HepG2 (cell line): ENCODE measurements around the gene CARD9. TPM values are rescaled to one million over a fixed set of nuclear protein-coding genes. Genes with fewer than 3 reads are reported as not detected.

ENCODE experiments used
- ATAC-seq: fragments of 200-7000 bp; cut with Tn5 transposase; 3 replicates; pipeline ENCODE4 v1.9.1; 2020; ENCODE audit warnings: mild to moderate bottlenecking, moderate library complexity
- BruUV-seq: library from RNA; stranded (reverse); fragments of 400-500 nt; replicated peaks from 2 replicates; lab custom pipeline; 2021; lab: Mats Ljungman, UMichigan
- CTCF ChIA-PET: fragments of 300-600 bp; formaldehyde crosslinking; extraction: SDS; loops from one replicate; lab custom pipeline; 2021; ENCODE audit warnings: low total read pairs, inconsistent platforms, low intra/inter-chr PET ratio; lab: Yijun Ruan, JAX
- POLR2A ChIA-PET: fragments of 350-600 bp; sonication (Branson Sonifier 250); formaldehyde crosslinking; loops from one replicate; lab custom pipeline; 2020; ENCODE audit warnings: antibody characterized with exemption, inconsistent platforms; lab: Yijun Ruan, JAX
- DNase-seq: peaks from one replicate; pipeline ENCODE4 v3.0.0-alpha.2; 2015; ENCODE audit warnings: low spot score
- FAIRE-seq: peaks from 3 replicates; lab custom pipeline; 2011; peaks lifted over from hg19 to GRCh38; lab: Jason Lieb, UNC
- H2AFZ ChIP-seq: one replicate; pipeline ENCODE4 v1.6.1; 2011; ENCODE audit warnings: low read length, inconsistent platforms
- H3K27ac ChIP-seq: fragments of 300-600 bp; 3 replicates; pipeline ENCODE4 v1.8.0; 2011; ENCODE audit warnings: mixed run types, mild to moderate bottlenecking, mixed read lengths, low read length, inconsistent platforms; ENCODE audit not compliant: insufficient read depth; ENCODE audit errors: extremely low read length
- H3K27me3 ChIP-seq, 2 experiments: fragments of 200-600 bp in 1 of 2; 2 replicates in 1 of 2; 3 replicates in 1 of 2; pipeline versions ENCODE4 v1.6.0 to v1.8.0; 2011; ENCODE audit warnings: low read length in 2 of 2, mild to moderate bottlenecking in 2 of 2, moderate library complexity in 2 of 2, inconsistent platforms in 1 of 2; ENCODE audit not compliant: insufficient read depth in 2 of 2, control insufficient read depth in 1 of 2
- H3K36me3 ChIP-seq, 2 experiments: fragments of 200-600 bp in 1 of 2; replicated peaks in 1 of 2; 2 replicates in 1 of 2; 3 replicates in 1 of 2; pipeline versions ENCODE4 v1.5.1 to v1.8.0; 2011; ENCODE audit warnings: low read length in 2 of 2, inconsistent platforms in 1 of 2; ENCODE audit not compliant: insufficient read depth in 2 of 2, control insufficient read depth in 1 of 2
- H3K4me1 ChIP-seq: 2 replicates; pipeline ENCODE4 v1.5.1; 2012; ENCODE audit warnings: low read length, inconsistent platforms; ENCODE audit not compliant: insufficient read depth
- H3K4me2 ChIP-seq: 2 replicates; pipeline ENCODE4 v1.6.0; 2011; ENCODE audit warnings: low read depth, low read length, inconsistent platforms
- H3K4me3 ChIP-seq, 3 experiments: fragments of 200-600 bp in 1 of 3; sonication (generic), shearing (Covaris generic) in 1 of 3; replicated peaks in 1 of 3; 2 replicates each; pipeline ENCODE4 v1.5.1; 2011 to 2016; ENCODE audit warnings: low read length in 3 of 3, inconsistent platforms in 2 of 3, low read depth in 2 of 3, mild to moderate bottlenecking in 2 of 3, control low read depth in 1 of 3, mixed read lengths in 1 of 3; ENCODE audit not compliant: insufficient read depth in 1 of 3
- H3K79me2 ChIP-seq: one replicate; pipeline ENCODE4 v1.6.1; 2011; ENCODE audit warnings: low read length, inconsistent platforms; ENCODE audit not compliant: insufficient read depth
- H3K9ac ChIP-seq: 2 replicates; pipeline ENCODE4 v1.6.0; 2011; ENCODE audit warnings: mild to moderate bottlenecking, low read depth, low read length, inconsistent platforms; ENCODE audit not compliant: insufficient read depth
- H3K9me3 ChIP-seq: 2 replicates; pipeline ENCODE4 v1.5.1; 2012; ENCODE audit warnings: mild to moderate bottlenecking, low read length
- H4K20me1 ChIP-seq: 2 replicates; pipeline ENCODE4 v1.6.0; 2011; ENCODE audit warnings: inconsistent platforms, mild to moderate bottlenecking, low read length, moderate library complexity; ENCODE audit not compliant: insufficient read depth
- GABPB1 ChIP-seq: IDR thresholded peaks from 2 replicates; pipeline ENCODE4 v1.6.1; 2016; ENCODE audit warnings: mild to moderate bottlenecking, missing genetic modification reagents, moderate library complexity, missing compliant biosample characterization
- NCOA2 ChIP-seq: sonication (generic); formaldehyde crosslinking; IDR thresholded peaks from 2 replicates; pipeline ENCODE4 v1.8.0; 2022; ENCODE audit warnings: inconsistent platforms
- RAD21 ChIP-seq: fragments of 450-650 bp; formaldehyde crosslinking; IDR thresholded peaks from 2 replicates; pipeline ENCODE4 v1.5.0; 2020; ENCODE audit warnings: mild to moderate bottlenecking
- RBAK ChIP-seq: sonication (generic); formaldehyde crosslinking; IDR thresholded peaks from 2 replicates; pipeline ENCODE4 v1.5.1; 2020; ENCODE audit warnings: mild to moderate bottlenecking, missing genetic modification reagents
- RBM39 ChIP-seq: fragments of 200-400 bp; formaldehyde crosslinking; IDR thresholded peaks from one replicate; pipeline ENCODE4 v1.6.1; 2018; ENCODE audit warnings: antibody characterized with exemption, mild to moderate bottlenecking, low read depth, low read length; ENCODE audit not compliant: poor library complexity, severe bottlenecking
- RXRB ChIP-seq: IDR thresholded peaks from 2 replicates; pipeline ENCODE4 v1.6.1; 2016; ENCODE audit warnings: borderline replicate concordance, missing genetic modification reagents, missing compliant biosample characterization
- TOE1 ChIP-seq: sonication (generic); formaldehyde crosslinking; IDR thresholded peaks from 2 replicates; pipeline ENCODE4 v1.4.0; 2020; ENCODE audit warnings: mild to moderate bottlenecking, missing genetic modification reagents
- ZBTB42 ChIP-seq: sonication (generic); formaldehyde crosslinking; IDR thresholded peaks from 2 replicates; pipeline ENCODE4 v1.5.0; 2020; ENCODE audit warnings: mild to moderate bottlenecking, missing genetic modification reagents
- ZNF317 ChIP-seq: sonication (generic); formaldehyde crosslinking; IDR thresholded peaks from 2 replicates; pipeline ENCODE4 v1.5.0; 2020; ENCODE audit warnings: mild to moderate bottlenecking, missing genetic modification reagents
- WGBS: methylation state at CpG from one replicate; pipeline ENCODE4 v1.1.6; 2017; ENCODE audit warnings: low lambda C conversion rate; 5-methylcytosine and 5-hydroxymethylcytosine counted together
- in situ Hi-C: cut with HindIII; loops from 2 replicates; pipeline ENCODE4 v1.10.0; 2017; ENCODE audit warnings: low pct_unique_long_range_greater_than_20kb; ENCODE audit not compliant: extremely low pct_ligation_motif_present
- intact Hi-C: fragments of 100-400 bp; cut with micrococcal nuclease; formaldehyde crosslinking; loops from one replicate; pipeline ENCODE4 v1.10.0; 2022; ENCODE audit not compliant: unreplicated experiment
- polyA plus RNA-seq, 8 experiments: library from polyadenylated mRNA; depleted of rRNA in 3 of 8; stranded (reverse) in 7 of 8; unstranded in 1 of 8; fragments of >200 nt; fragmentation: Illumina TruSeq in 4 of 8; extraction: Trizol in 4 of 8; gene quantifications; 2 replicates each; pipeline versions ENCODE4 v1.2.1 to v1.2.3, GENCODE V29; 2011 to 2016; ENCODE audit warnings: low read depth in 4 of 8, missing spikeins in 1 of 8, mixed read lengths in 1 of 8; ENCODE audit not compliant: insufficient read depth in 1 of 8
- total RNA-seq, 5 experiments: library from RNA; depleted of rRNA; stranded (reverse); fragments of >200 nt; fragmentation: Illumina TruSeq; extraction: Trizol; gene quantifications; 2 replicates each; pipeline ENCODE4 v1.2.3, GENCODE V29; 2016; ENCODE audit warnings: low read depth in 1 of 5
- TF ChIP-seq, protein P1 (sequence below): sonication (generic); formaldehyde crosslinking; IDR thresholded peaks from 2 replicates; pipeline ENCODE4 v1.4.0; 2020; ENCODE audit warnings: missing genetic modification reagents; ENCODE audit errors: not compliant biosample characterization
- TF ChIP-seq, protein P2 (sequence below): IDR thresholded peaks from 2 replicates; pipeline ENCODE4 v1.6.1; 2016; ENCODE audit warnings: missing biosample characterization, missing genetic modification reagents, low read depth
- TF ChIP-seq, protein P3 (sequence below): IDR thresholded peaks from 2 replicates; pipeline ENCODE4 v1.6.1; 2016
- TF ChIP-seq, protein P4 (sequence below): sonication (generic); formaldehyde crosslinking; IDR thresholded peaks from 2 replicates; pipeline ENCODE4 v1.5.1; 2020; ENCODE audit warnings: missing genetic modification reagents, mild to moderate bottlenecking, borderline replicate concordance
- TF ChIP-seq, protein P5 (sequence below): sonication (generic); formaldehyde crosslinking; IDR thresholded peaks from 2 replicates; pipeline ENCODE4 v1.8.1; 2022; ENCODE audit warnings: low read depth, mild to moderate bottlenecking, missing genetic modification reagents

The CARD9 gene
- total and polyA plus RNA-seq, 2 of the 13 experiments (the other 11 are each of a cell fraction or from before 2014, with no cell fraction given): 3.3 to 7.4 TPM

DNA sequence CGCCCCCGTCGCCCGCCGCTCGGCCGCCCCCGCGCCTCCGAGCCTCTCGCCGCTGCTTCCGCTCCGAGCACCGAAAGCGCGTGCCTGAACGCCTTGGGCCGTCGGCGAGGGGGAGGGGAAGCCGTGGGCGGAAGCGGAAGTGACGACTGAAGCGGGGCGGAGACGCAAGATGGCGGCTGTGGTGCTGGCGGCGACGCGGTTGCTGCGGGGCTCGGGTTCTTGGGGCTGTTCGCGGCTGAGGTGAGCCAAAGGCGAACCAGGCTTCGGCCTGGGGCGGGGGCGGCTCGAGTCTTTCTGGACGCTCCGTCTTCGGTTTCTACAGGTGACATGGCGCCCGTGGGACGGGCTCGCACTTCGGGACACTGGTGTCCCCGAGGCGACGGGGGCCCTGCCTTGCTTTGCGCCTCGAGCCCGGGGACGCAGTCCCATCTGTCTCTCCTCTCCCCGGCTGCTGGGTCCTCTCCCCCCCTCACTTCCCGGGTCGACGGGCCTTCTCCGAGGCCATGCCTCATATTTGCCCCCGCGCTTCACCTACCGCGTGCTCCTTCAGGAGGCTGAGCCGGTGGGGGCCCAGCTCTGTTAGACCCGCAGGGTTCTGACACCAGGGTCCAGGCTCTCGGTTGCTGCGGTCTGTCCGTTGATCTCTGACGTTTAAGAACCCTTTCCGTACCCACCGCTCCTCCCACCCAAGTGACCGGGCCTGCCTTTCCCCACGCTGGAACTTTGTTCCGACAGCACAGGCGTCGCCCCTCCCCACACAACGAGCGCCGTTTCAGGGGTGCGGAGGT, 37.2 kb upstream of the CARD9 start, which contains the start of the genes ENTR1 and PMPCA:
TSS of gene ENTR1 (minus strand) at position 115 of the 788 bp plus-strand sequence. CDS start 217 bp downstream, outside the sequence.
TSS of gene PMPCA (plus strand) at position 159 of the 788 bp plus-strand sequence. CDS start at position 170, 11 bp downstream.
- no peak for FAIRE-seq
- intact Hi-C loops: no loop called here
- peak; percentile 81 for ATAC-seq
- in situ Hi-C loops: no loop called here
- no peaks in the 10 kb centered on the region; a peak in 1 of 5 replicates for H3K27me3 ChIP-seq
- ChIA-PET POLR2A (interaction anchor here (0.7 to 2.4 kb wide), 5 partner anchors 10 to 54 kb away, joined by 3 to 16 read pairs (median 3); partner anchors contain the start of genes CARD9, DNLZ and SNAPC4), CTCF (no interaction called here)
- DNase-seq: peak; percentile 71
- H4K20me1 ChIP-seq: peaks cover 8% of the 10 kb centered on the region
- no peaks in the 10 kb centered on the region for H3K9me3 ChIP-seq
- H3K27ac ChIP-seq: peak within 1 kb of the TSS; percentile 75
- no peak within 1 kb of the TSS for H2AFZ ChIP-seq
- no TSS peak for BruUV-seq
- peak within 1 kb of the TSS; percentile 90 for H3K9ac ChIP-seq
- 1% methylated on average over 15 of the region's 83 CpGs for WGBS
- peaks cover 36% of the 10 kb centered on the region for H3K4me1 ChIP-seq
- H3K79me2 ChIP-seq: peaks cover 49% of the 10 kb centered on the region
- H3K4me2 ChIP-seq: peak within 1 kb of the TSS; percentile 95
- peaks cover 22 to 46% of the 10 kb centered on the region in 2 experiments for H3K36me3 ChIP-seq
- peak within 1 kb of the TSS; percentile 70 to 99 (median 89) for H3K4me3 ChIP-seq
- TF ChIP-seq TOE1 (CRISPR knock-in tag) (0 out of 2 replicates have a peak, but pooled peaks have one; percentile 27), ZNF317 (peak; percentile 79), ZBTB42 (CRISPR knock-in tag) (peak; percentile 55; the same call in 1 of the 2 replicates), RAD21 (CRISPR knock-in tag) (0 out of 2 replicates have a peak, but pooled peaks have one; percentile 14), GABPB1 (CRISPR knock-in tag) (peak; percentile 97), RBAK (no peak), RXRB (CRISPR knock-in tag) (peak; percentile 71), RBM39 (peak; percentile 48), NCOA2 (CRISPR knock-in tag) (0 out of 2 replicates have a peak, but pooled peaks have one; percentile 26)
- TF ChIP-seq, protein P1, sequence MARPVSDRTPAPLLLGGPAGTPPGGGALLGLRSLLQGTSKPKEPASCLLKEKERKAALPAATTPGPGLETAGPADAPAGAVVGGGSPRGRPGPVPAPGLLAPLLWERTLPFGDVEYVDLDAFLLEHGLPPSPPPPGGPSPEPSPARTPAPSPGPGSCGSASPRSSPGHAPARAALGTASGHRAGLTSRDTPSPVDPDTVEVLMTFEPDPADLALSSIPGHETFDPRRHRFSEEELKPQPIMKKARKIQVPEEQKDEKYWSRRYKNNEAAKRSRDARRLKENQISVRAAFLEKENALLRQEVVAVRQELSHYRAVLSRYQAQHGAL: no peak
- TF ChIP-seq, protein P2, sequence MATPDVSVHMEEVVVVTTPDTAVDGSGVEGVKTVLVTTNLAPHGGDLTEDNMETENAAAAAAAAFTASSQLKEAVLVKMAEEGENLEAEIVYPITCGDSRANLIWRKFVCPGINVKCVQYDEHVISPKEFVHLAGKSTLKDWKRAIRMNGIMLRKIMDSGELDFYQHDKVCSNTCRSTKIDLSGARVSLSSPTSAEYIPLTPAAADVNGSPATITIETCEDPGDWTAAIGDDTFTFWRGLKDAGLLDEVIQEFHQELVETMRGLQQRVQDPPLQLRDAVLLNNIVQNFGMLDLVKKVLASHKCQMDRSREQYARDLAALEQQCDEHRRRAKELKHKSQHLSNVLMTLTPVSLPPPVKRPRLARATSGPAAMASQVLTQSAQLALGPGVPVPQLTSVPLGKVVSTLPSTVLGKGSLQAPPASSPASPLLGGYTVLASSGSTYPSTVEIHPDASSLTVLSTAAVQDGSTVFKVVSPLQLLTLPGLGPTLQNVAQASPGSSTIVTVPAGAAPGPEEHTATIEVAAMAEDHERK (CRISPR knock-in tag): 0 out of 2 replicates have a peak, but pooled peaks have one; percentile 34
- TF ChIP-seq, protein P3, sequence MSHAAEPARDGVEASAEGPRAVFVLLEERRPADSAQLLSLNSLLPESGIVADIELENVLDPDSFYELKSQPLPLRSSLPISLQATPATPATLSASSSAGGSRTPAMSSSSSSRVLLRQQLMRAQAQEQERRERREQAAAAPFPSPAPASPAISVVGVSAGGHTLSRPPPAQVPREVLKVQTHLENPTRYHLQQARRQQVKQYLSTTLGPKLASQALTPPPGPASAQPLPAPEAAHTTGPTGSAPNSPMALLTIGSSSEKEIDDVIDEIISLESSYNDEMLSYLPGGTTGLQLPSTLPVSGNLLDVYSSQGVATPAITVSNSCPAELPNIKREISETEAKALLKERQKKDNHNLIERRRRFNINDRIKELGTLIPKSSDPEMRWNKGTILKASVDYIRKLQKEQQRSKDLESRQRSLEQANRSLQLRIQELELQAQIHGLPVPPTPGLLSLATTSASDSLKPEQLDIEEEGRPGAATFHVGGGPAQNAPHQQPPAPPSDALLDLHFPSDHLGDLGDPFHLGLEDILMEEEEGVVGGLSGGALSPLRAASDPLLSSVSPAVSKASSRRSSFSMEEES (CRISPR knock-in tag): peak; percentile 78
- TF ChIP-seq, protein P4, sequence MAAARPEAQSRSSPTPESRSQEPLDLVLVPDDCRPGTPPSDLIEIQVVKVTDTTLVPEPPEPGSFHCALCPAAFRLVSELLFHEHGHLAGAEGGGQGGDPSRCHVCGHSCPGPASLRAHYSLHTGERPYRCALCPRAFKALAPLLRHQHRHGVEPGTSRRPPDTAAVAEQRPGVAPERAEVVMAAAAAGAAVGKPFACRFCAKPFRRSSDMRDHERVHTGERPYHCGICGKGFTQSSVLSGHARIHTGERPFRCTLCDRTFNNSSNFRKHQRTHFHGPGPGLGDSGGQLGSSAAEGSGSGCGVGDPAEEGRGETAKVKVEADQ (CRISPR knock-in tag): peak; percentile 88
- TF ChIP-seq, protein P5, sequence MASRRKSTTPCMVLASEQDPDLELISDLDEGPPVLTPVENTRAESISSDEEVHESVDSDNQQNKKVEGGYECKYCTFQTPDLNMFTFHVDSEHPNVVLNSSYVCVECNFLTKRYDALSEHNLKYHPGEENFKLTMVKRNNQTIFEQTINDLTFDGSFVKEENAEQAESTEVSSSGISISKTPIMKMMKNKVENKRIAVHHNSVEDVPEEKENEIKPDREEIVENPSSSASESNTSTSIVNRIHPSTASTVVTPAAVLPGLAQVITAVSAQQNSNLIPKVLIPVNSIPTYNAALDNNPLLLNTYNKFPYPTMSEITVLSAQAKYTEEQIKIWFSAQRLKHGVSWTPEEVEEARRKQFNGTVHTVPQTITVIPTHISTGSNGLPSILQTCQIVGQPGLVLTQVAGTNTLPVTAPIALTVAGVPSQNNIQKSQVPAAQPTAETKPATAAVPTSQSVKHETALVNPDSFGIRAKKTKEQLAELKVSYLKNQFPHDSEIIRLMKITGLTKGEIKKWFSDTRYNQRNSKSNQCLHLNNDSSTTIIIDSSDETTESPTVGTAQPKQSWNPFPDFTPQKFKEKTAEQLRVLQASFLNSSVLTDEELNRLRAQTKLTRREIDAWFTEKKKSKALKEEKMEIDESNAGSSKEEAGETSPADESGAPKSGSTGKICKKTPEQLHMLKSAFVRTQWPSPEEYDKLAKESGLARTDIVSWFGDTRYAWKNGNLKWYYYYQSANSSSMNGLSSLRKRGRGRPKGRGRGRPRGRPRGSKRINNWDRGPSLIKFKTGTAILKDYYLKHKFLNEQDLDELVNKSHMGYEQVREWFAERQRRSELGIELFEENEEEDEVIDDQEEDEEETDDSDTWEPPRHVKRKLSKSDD: peak; percentile 68; the same call in 1 of the 2 replicates
